GM12878 (cell line): Measurements from ENCODE around the gene SLC1A5.

ENCODE experiments used
- BHLHE40 ChIP-seq, 2 experiments: fragments of 450-650 bp in 1 of 2; IDR thresholded peaks; 2 replicates each; pipeline ENCODE4 v1.6.1; 2011 to 2017; ENCODE audit warnings: low read depth in 2 of 2, borderline replicate concordance in 1 of 2, improper control_type of control experiment in 1 of 2, low read length in 1 of 2, mild to moderate bottlenecking in 1 of 2
- FOXM1 ChIP-seq: IDR thresholded peaks from 2 replicates; pipeline ENCODE4 v1.6.1; 2012; ENCODE audit warnings: low read depth, mild to moderate bottlenecking, inconsistent platforms, low read length, moderate library complexity
- GATAD2B ChIP-seq: fragments of 450-650 bp; conservative IDR thresholded peaks from 2 replicates; pipeline ENCODE4 v1.6.1; 2017; ENCODE audit warnings: low read depth, mild to moderate bottlenecking, moderate library complexity
- LARP7 ChIP-seq: fragments of 450-650 bp; IDR thresholded peaks from 2 replicates; pipeline ENCODE4 v1.6.1; 2017; ENCODE audit warnings: mild to moderate bottlenecking
- POLR2A ChIP-seq: IDR thresholded peaks from 2 replicates; pipeline ENCODE4 v1.6.1; 2011; ENCODE audit warnings: low read depth, mild to moderate bottlenecking, low read length
- POLR2AphosphoS5 ChIP-seq: IDR thresholded peaks from 2 replicates; pipeline ENCODE4 v1.6.1; 2011; ENCODE audit warnings: mild to moderate bottlenecking, low read length, inconsistent platforms
- RFX5 ChIP-seq: IDR thresholded peaks from 2 replicates; pipeline ENCODE4 v1.6.1; 2011; ENCODE audit warnings: low read depth, low read length, improper control_type of control experiment
- SIN3A ChIP-seq: IDR thresholded peaks from 2 replicates; pipeline ENCODE4 v1.6.1; 2012; ENCODE audit warnings: low read depth, low read length, improper control_type of control experiment
- TF ChIP-seq, protein P1 (sequence below), 3 experiments: IDR thresholded peaks in 2 of 3; conservative IDR thresholded peaks in 1 of 3; 2 replicates each; pipeline ENCODE4 v1.5.1; 2011; ENCODE audit warnings: low read depth in 3 of 3, low read length in 3 of 3, mild to moderate bottlenecking in 3 of 3, control low read depth in 2 of 3, moderate library complexity in 2 of 3, inconsistent platforms in 1 of 3, mixed read lengths in 1 of 3; ENCODE audit not compliant: control insufficient read depth in 2 of 3, insufficient read depth in 1 of 3; ENCODE audit errors: extremely low read depth in 1 of 3
- TF ChIP-seq, protein P2 (sequence below): IDR thresholded peaks from 2 replicates; pipeline ENCODE4 v1.6.1; 2012; ENCODE audit warnings: mild to moderate bottlenecking, low read depth, low read length
- TF ChIP-seq, protein P3 (sequence below): fragments of 450-650 bp; IDR thresholded peaks from 2 replicates; pipeline ENCODE4 v1.6.1; 2016; ENCODE audit warnings: mild to moderate bottlenecking, moderate library complexity, borderline replicate concordance
- TF ChIP-seq, protein P4 (sequence below): fragments of 450-650 bp; IDR thresholded peaks from 2 replicates; pipeline ENCODE4 v1.6.1; 2017; ENCODE audit warnings: antibody characterized with exemption, mild to moderate bottlenecking, moderate library complexity
- TF ChIP-seq, protein P5 (sequence below): fragments of 150-350 bp; IDR thresholded peaks from 2 replicates; pipeline ENCODE4 v1.6.1; 2016; ENCODE audit warnings: low read depth, low read length

DNA sequence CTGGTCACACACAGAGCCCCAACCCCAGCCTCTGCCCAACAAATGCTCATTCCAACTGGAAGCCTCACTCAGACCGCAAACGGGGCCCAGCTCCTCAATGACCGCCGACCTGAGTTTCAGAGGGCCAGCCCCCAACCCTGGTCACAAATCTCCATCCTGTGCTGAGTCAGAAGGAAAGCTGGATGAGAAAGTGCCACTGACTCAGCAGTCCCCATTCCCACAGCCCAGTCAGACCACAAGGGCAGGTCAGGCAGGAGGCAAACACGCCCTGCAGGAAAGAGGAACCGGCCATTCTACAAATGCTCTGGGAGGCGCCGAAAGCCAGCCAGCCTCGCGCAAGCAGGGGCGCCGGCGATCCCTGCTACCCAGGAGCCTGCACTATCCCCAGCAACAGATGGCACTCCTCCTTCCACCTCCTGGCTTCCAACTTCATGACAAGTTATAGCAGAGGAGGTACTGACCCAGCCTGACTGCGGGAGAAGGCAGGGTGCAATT lies 57.3 kb downstream of the SLC1A5 start:
- TF ChIP-seq, protein P1, sequence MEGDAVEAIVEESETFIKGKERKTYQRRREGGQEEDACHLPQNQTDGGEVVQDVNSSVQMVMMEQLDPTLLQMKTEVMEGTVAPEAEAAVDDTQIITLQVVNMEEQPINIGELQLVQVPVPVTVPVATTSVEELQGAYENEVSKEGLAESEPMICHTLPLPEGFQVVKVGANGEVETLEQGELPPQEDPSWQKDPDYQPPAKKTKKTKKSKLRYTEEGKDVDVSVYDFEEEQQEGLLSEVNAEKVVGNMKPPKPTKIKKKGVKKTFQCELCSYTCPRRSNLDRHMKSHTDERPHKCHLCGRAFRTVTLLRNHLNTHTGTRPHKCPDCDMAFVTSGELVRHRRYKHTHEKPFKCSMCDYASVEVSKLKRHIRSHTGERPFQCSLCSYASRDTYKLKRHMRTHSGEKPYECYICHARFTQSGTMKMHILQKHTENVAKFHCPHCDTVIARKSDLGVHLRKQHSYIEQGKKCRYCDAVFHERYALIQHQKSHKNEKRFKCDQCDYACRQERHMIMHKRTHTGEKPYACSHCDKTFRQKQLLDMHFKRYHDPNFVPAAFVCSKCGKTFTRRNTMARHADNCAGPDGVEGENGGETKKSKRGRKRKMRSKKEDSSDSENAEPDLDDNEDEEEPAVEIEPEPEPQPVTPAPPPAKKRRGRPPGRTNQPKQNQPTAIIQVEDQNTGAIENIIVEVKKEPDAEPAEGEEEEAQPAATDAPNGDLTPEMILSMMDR (IDR thresholded peaks at IDR 0.05 in 2 of 3, conservative IDR thresholded peaks at IDR 0.05 in 1 of 3; ENCODE audit: control insufficient read depth in 2 of 3, extremely low read depth in 1 of 3, insufficient read depth in 1 of 3, low read depth in 3 of 3, low read length in 3 of 3), result no peak
- TF ChIP-seq SIN3A (no peak), BHLHE40 (IDR thresholded peaks at IDR 0.05; ENCODE audit: borderline replicate concordance in 1 of 2, low read depth in 2 of 2, low read length in 1 of 2) (no peak), POLR2A (no peak), GATAD2B (no peak), FOXM1 (no peak), LARP7 (no peak), POLR2AphosphoS5 (no peak), RFX5 (no peak)
- TF ChIP-seq, protein P2, sequence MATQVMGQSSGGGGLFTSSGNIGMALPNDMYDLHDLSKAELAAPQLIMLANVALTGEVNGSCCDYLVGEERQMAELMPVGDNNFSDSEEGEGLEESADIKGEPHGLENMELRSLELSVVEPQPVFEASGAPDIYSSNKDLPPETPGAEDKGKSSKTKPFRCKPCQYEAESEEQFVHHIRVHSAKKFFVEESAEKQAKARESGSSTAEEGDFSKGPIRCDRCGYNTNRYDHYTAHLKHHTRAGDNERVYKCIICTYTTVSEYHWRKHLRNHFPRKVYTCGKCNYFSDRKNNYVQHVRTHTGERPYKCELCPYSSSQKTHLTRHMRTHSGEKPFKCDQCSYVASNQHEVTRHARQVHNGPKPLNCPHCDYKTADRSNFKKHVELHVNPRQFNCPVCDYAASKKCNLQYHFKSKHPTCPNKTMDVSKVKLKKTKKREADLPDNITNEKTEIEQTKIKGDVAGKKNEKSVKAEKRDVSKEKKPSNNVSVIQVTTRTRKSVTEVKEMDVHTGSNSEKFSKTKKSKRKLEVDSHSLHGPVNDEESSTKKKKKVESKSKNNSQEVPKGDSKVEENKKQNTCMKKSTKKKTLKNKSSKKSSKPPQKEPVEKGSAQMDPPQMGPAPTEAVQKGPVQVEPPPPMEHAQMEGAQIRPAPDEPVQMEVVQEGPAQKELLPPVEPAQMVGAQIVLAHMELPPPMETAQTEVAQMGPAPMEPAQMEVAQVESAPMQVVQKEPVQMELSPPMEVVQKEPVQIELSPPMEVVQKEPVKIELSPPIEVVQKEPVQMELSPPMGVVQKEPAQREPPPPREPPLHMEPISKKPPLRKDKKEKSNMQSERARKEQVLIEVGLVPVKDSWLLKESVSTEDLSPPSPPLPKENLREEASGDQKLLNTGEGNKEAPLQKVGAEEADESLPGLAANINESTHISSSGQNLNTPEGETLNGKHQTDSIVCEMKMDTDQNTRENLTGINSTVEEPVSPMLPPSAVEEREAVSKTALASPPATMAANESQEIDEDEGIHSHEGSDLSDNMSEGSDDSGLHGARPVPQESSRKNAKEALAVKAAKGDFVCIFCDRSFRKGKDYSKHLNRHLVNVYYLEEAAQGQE, result no peak
- TF ChIP-seq, protein P3, sequence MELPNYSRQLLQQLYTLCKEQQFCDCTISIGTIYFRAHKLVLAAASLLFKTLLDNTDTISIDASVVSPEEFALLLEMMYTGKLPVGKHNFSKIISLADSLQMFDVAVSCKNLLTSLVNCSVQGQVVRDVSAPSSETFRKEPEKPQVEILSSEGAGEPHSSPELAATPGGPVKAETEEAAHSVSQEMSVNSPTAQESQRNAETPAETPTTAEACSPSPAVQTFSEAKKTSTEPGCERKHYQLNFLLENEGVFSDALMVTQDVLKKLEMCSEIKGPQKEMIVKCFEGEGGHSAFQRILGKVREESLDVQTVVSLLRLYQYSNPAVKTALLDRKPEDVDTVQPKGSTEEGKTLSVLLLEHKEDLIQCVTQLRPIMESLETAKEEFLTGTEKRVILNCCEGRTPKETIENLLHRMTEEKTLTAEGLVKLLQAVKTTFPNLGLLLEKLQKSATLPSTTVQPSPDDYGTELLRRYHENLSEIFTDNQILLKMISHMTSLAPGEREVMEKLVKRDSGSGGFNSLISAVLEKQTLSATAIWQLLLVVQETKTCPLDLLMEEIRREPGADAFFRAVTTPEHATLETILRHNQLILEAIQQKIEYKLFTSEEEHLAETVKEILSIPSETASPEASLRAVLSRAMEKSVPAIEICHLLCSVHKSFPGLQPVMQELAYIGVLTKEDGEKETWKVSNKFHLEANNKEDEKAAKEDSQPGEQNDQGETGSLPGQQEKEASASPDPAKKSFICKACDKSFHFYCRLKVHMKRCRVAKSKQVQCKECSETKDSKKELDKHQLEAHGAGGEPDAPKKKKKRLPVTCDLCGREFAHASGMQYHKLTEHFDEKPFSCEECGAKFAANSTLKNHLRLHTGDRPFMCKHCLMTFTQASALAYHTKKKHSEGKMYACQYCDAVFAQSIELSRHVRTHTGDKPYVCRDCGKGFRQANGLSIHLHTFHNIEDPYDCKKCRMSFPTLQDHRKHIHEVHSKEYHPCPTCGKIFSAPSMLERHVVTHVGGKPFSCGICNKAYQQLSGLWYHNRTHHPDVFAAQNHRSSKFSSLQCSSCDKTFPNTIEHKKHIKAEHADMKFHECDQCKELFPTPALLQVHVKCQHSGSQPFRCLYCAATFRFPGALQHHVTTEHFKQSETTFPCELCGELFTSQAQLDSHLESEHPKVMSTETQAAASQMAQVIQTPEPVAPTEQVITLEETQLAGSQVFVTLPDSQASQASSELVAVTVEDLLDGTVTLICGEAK, result no peak
- TF ChIP-seq, protein P4, sequence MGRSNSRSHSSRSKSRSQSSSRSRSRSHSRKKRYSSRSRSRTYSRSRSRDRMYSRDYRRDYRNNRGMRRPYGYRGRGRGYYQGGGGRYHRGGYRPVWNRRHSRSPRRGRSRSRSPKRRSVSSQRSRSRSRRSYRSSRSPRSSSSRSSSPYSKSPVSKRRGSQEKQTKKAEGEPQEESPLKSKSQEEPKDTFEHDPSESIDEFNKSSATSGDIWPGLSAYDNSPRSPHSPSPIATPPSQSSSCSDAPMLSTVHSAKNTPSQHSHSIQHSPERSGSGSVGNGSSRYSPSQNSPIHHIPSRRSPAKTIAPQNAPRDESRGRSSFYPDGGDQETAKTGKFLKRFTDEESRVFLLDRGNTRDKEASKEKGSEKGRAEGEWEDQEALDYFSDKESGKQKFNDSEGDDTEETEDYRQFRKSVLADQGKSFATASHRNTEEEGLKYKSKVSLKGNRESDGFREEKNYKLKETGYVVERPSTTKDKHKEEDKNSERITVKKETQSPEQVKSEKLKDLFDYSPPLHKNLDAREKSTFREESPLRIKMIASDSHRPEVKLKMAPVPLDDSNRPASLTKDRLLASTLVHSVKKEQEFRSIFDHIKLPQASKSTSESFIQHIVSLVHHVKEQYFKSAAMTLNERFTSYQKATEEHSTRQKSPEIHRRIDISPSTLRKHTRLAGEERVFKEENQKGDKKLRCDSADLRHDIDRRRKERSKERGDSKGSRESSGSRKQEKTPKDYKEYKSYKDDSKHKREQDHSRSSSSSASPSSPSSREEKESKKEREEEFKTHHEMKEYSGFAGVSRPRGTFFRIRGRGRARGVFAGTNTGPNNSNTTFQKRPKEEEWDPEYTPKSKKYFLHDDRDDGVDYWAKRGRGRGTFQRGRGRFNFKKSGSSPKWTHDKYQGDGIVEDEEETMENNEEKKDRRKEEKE, result no peak
- TF ChIP-seq, protein P5, sequence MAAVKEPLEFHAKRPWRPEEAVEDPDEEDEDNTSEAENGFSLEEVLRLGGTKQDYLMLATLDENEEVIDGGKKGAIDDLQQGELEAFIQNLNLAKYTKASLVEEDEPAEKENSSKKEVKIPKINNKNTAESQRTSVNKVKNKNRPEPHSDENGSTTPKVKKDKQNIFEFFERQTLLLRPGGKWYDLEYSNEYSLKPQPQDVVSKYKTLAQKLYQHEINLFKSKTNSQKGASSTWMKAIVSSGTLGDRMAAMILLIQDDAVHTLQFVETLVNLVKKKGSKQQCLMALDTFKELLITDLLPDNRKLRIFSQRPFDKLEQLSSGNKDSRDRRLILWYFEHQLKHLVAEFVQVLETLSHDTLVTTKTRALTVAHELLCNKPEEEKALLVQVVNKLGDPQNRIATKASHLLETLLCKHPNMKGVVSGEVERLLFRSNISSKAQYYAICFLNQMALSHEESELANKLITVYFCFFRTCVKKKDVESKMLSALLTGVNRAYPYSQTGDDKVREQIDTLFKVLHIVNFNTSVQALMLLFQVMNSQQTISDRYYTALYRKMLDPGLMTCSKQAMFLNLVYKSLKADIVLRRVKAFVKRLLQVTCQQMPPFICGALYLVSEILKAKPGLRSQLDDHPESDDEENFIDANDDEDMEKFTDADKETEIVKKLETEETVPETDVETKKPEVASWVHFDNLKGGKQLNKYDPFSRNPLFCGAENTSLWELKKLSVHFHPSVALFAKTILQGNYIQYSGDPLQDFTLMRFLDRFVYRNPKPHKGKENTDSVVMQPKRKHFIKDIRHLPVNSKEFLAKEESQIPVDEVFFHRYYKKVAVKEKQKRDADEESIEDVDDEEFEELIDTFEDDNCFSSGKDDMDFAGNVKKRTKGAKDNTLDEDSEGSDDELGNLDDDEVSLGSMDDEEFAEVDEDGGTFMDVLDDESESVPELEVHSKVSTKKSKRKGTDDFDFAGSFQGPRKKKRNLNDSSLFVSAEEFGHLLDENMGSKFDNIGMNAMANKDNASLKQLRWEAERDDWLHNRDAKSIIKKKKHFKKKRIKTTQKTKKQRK, result no peak
